Erythroblast (primary cell): Measurements from ENCODE around the gene LPO.

Experiments
- GATA1 ChIP-seq: IDR thresholded peaks from 2 replicates; pipeline ENCODE4 v1.6.1; 2011; ENCODE audit warnings: low read depth, mild to moderate bottlenecking, control low read depth, low read length, moderate library complexity
- POLR2A ChIP-seq: IDR thresholded peaks from 2 replicates; pipeline ENCODE4 v1.6.1; 2011; ENCODE audit warnings: mild to moderate bottlenecking, low read length

DNA sequence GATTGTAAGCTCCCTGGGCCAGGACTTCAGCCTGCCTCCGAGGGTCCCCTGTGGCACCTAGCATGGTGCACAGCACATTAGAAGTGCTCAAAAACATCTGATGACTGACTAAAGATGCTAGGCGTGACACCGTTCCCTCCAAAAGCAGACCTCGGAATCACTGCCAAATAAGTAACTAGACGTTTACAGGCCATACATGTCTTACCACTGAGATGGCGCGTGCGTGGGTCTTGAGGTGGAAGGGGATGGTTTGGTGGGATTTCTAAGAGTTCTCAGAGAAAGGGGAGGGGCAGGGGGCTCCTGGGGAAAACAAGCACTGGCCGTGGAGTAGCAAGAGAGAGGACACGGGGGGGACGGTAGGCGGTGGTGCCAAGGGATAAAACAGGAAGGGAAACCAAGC is 29.9 kb downstream of the LPO start:
- TF ChIP-seq POLR2A (no peak), GATA1 (no peak)
